Right hindlimb (tissue), 1 donor: ENCODE results near the gene SKI.
"Not testable (repeated sequence)": the region's sequence is repeated elsewhere in the genome, so short reads cannot be mapped to it uniquely, and the experiment has no call there.

ENCODE experiments used
- DNase-seq: peaks from one replicate; pipeline ENCODE4 v3.0.0-alpha.2; 2018

SKI gene

DNA sequence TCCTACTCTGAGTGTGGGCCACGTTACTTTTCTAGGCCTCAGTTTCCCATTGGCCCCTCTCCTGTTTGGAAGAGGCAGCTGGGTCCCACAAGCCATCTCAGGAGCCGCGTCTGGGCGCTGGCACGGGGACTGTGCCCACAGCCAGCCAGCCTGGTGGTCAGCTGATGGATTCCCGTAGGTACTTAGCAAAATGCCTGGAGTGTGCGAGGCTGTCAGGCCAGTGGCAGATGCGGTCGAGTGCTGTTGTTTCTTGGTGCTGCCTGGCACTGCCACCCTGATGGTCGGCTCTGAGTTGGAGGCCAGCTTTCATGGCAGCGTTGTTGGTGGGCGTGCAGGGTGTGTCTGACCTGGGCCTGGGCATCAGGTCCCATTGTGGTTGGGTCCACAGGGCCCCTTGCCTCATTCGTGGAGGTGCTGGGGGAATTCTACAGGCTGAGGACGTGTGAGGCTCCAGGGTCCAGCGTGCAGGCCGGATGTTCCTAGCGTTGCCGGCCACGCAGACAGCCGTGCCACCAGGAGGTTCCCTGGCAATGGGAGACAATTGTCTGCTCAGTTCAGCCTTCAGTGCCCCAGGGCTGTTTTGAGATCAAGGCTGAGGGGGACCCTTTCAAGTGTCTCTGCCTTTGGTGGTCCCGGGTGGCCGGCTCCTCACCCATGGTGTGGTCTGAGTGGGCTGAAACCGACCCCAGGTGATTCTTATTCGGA is 20.9 kb downstream of the SKI start:
- DNase-seq: peak; percentile 15

DNA sequence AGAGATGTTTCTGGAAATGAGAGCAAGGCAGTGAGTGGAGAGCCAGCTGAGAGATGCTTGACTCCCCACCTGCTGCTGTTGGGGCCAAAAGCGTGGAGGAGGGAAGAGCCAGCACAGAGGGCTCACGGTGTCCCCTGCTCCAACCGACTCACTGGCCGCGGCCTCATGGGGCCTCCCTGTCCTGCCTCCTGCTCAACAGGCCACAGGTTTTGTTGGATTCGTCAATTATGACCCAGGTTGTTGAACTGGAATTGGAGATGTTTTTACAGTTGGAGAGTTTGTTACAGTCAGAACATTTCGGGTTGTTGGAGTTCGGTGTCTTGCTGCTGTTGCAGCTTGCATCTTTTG is 21.4 kb downstream of the SKI start:
- DNase-seq: peak; percentile 18

DNA sequence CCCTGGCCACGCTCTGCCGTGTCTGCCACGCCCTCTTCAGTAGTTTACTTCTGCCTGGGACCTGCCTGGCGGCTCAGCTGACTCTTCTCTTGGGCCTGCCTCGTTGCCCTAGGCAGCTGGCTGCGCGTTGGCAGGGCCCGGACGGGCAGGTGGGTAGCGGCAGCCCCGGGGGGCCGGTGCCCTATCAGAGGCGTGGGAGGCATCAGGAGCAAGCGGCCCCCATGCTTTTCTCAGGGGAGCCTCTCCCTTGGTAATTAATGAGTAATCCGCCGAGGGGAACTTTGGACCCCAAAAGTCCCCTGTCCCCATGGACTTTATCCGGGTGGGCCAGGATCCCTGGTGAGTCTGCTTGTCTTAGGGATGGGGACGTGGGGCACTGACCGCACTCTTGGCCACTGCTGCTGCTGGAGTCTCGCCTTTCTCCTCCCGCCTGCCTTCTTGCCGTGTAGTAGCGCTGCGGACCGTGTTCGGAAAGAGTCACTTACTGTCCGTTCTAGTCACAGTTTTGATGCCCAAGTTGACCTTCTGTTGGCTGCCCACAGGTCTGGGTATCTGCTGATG is 22.7 kb downstream of the SKI start:
- DNase-seq: peak; percentile 24

DNA sequence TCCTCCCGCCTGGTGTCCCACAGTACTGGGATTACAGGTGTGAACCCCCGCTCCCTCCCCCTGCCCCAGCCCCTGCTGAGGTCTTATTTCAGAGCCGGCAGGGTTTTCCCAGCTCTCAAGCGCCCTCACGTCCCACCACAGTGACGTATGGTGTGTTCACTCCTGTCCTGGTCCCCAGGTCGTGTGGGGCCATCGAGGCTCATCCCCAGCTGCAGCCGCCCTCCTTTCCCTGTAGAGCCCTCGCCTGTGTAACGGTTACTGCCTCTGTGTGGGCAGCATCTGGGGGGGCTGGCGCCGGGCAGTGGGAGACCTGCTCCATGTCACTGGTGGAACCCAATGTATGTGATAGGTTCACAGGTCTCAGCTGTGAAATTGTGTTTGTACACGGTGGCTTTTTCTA is 23.2 kb downstream of the SKI start:
- DNase-seq: no peak

DNA sequence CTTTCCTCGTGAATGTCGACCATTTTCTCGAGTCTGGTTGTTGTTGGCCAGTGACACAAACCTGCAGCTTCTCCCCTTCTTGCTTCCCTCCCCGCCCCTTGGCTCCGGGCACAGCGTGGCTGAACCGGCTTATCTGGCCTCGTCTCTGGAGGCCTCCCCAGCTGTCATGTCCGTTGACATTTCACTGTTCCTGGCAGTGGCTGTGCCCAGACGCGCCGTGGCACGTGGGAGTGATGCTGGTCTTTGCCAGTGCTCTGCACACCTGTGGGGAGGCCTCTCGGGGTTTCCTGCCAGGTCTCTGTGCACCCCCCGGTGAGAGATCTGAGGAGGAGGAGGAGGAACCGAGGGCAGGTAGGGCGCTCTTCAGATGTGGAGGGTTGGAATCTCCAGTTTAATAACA is 23.7 kb downstream of the SKI start:
- peak; percentile 55 for DNase-seq

DNA sequence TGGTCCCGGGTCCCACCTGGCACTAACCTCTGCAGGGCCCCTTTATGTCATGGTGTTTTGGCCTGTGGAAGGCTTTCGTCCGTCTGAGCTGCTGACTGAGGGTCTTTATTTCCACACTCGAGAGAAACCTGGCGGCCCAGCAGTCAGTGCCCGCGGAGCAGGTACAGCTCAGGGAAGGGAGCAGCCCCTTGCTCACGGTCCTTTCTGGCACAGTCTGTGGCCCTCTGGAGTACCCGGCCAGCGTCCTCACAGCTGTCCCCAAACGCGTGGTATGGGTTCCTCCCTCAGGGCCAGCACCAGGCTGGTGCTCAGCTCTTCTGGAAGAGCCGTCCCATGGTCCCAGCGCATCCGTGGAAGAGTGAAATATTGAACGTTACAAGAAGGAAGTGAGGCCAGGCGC is 24.3 kb downstream of the SKI start:
- no peak for DNase-seq

DNA sequence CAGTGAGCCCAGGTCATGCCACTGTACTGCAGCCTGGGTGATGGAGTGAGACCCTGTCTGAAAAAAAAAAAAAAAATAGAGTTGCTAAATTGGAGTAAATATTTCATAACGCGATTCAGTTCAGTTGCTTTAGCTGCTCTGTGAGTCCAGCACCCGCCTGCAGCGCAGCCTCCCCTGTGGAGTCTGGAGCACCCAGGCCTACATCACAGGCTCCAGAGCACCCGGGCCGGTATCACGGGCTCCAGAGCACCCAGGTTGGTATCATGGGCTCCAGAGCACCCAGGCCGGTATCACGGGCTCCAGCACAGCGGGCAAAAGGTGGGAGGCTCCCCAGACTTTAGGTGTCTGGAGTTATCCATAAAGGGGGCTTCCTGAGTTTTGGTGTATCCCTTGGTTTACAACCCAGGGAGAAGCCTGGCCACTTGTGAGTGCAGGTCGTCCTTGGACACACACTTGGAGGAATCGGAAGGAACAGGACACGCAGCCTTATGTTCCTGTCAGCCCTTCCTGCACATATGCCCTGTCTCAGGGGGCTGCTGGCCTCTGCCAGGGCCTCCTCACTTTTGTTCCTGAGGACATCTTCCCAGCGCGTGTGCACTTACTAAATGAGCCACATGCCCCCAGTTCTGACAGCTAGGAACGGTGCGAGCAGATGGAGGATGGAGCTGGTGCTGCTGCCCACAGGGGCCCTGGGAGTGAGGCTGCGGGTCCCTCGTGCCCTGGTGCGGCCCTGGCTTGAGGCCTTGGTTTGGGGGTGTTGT is 25.1 kb downstream of the SKI start:
- no peak for DNase-seq

DNA sequence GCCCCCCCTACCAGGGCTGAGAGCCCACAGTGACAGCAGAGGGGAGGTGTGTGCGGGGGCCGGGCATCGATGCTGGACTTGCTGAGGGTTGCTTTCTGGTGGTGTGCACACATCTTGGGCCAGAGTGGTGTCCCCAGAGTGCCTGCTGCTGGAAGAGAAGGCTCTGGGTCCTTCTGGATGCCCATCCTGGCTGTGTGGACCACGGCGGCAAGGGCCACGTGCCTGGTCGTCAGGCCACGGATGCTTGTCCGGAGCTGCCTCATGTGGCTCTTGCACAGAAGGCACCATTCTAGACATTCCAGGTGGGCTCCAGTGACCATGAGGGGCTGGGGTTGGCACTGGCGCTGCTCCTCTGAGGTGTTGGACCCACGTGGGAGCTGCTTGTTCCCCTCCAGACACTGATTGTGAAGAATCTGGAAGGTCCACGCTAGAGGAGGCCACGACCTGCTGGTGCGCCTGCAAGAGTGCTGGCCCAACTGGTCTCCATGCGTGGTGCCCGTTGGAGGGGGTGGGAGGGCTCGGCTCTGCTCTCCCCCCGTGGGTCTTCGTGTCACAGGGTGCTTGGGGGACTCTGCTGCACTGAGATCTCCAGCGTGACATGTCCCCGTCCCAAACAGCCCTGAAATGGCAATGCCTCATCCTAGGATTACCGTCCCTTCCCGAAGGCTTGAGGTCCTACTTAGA is 25.8 kb downstream of the SKI start:
- DNase-seq: peak; percentile 23

DNA sequence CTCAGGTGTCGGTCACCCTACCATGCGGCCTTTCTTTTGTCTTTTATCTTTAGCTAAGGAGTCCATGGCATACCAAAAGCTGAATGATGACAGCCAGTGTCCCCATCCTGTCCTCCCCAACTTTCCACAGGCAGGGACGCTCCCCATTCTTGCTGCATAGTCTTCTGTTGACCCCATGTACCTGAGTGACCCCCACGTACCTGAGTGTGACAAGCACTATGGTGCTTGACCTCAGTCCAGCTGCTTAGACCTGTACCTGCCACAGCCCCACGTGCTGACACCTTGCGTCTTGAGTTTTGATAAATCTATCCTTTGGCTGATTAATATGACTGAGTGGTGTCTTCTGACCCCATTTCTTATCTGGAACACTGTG is 26.9 kb downstream of the SKI start:
- DNase-seq: no peak

DNA sequence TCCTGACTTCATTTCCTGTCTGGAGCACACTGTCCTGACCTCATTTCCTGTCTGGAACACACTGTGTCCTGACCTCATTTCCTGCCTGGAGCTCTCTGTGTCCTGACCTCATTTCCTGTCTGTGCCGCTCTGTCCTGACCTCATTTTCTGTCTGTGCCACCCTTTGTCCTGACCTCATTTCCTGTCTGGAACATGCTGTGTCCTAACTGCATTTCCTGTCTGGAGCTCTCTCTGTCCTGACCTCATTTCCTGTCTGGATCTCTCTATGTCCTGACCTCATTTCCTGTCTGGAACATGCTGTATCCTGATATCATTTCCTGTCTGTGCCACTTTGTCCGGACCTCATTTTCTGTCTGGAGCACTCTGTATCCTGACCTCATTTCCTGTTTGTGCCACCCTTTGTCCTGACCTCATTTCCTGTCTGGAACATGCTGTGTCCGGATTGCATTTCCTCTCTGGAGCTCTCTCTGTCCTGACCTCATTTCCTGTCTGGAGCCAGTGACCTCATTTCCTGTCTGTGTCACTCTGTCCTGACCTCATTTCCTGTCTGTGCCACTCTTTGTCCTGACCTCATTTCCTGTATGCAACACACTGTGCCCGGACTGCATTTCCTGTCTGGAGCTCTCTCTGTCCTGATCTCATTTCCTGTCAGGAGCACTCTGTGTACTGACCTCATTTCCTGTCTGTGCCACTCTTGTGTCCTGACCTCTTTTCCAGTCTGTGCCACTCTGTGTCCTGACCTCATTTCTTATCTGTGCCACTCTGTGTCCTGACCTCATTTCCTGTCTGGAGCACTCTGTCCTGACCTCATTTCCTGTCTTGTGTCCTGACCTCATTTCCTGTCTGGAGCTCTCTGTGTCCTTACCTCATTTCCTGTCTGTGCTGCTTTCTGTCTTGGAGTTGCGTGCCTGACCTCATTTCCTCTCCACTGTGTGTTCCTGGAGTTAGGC is 27.6 kb downstream of the SKI start:
- peak; percentile 56 for DNase-seq

DNA sequence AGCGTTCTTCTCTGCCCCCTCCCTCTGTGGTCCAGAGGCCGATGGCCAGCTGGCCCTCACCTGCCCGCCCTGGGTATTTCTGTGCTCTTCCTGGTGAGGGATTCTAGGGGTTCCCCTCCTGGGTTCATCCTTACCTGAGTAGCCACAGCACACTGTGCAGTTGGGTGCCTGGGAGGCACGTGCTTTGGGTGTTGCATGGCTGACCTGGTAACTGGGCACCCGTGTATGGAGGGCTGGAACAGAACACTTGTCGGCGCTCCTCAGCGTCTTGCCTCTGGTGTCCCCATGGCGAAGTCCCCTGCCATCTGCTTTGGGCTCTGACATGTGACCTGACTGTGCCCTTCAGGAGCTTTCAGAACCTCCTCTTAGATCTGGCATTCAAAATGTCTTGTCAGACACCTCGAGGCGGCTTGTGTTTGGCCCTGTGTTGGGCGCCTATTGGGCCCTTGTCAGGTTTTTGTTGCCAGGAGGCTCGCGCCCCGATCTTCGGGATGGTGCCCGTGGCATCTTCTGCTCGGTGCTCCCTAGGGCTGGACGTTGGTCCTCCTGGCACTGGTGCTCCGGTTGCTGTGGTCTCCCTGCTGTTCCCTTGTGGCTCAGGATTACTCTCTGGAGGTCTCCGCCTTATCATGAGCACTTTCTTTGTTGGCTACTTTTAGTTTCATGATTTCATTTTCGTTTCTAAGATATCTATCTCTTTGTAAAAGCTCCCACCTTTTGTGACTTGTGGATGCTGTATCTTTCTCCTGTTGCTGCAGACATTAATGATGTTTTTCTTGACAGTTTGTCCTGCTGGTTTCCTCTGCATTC is 28.5 kb downstream of the SKI start:
- DNase-seq: peak; percentile 25

DNA sequence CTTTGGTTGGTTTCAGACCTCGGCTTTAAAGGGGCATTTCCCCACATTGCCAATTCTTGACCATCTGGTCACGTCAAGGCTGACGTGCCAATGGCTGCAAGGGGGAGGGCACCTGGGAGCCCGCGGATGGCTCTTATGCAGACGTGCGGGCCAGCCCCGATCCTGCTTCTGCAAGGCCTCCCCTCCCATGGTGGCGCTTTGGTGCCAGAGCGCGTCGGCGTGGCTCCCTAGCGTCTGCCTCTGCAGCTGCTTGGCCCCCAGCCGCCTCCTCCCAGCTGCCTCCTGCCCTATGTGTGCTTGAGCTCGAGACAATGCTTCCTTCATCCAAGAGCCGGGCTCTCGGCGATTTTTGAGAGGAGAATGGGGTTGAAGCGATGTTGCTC is 29.1 kb downstream of the SKI start:
- peak; percentile 80 for DNase-seq

DNA sequence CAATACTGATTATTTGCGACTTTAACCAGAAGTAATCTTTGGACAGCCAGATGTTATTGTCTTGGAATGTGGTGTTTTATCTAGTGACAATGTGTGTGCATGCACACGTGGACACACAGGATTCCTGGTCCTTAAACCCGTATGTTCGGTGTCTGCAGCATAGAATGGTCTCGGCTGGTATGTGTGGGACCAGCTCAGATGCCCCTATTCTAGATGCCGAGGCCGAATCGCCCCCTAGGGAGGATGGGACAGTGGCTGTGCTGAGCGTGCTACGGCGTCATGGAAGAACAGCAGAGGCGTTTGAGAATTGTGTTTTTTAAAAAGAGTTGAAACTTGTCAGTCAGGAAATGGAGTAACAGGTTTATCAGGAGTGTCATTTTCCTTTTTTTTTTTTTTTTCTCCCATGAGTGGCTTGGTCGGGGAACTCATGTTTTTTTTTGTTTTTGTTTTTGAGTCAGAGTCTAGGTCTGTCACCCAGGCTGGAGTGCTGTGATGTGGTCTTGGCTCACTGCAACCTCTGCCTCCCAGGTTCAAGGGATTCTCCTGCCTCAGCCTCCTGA is 30.1 kb downstream of the SKI start:
- DNase-seq: no peak

DNA sequence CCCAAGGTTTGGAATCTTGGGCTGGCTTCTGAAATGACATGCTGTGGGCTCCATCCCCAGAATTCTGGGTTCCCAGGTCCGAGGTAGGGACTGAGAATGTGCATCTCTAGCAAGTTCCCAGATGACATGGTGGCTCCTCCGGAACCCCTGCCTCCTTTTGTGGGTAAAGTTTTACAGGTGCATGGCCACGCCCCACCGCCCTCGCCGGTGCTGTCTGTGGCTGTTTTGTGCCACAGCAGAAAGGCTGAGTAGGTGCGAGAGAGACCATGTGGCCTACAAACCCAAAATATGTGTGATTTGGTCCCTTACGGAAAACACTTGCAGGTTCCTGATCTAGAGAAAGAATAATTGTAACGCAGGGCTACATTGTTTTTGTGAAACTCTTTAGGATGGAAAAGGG is 30.9 kb downstream of the SKI start:
- no peak for DNase-seq

DNA sequence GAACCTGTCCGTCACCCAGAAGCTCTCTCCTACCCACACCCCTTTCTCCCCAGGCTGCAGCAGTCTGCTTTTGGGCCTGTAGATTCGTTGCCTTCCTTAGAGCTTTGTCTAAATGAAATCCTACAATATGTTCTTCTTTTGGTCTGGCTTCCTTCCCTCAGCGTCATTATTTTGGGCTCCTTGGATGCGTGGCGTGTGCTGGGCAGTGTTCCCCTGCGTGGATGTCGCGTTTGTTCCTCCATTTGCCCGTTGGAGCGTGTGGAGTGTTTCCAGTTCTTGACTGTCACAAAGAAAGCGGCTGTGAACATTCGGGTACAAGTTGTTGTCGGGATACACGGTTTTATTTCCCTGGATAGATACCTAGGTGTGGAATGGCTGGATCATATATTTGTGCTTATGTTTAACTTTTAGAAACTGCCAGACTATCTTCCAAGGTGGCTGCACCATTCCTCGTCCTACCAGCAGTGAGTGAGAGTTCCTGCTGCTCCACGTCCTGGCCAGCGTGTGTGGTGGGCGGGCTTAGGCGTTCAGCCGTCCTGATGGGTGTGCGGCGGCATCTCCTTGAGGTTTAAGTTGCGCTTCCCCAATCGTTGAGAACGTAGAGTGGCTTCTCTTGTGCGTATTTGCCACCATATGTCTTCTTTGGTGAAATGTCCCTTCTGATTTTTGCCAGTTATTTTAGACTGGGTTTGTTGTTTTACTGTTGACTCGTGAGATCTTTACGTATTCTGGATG is 31.7 kb downstream of the SKI start:
- no peak for DNase-seq

DNA sequence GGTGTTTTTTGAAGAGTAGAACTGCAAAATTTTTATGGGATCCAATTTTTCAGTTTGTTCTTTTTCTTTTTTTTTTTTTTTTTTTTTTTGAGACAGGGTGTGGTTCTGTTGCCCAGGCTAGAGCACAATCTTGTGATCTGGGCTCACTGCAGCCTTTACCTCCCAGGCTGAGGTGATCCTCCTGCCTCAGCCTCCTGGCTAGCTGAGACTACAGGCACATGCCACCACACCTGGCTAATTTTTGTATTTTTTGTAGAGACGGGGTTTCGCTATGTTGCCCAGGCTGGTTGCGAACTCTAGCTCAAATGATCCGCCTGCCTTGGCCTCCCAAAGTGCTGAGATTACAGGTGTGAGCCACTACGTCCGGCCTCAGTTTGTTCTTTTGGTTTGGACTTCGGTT is 32.4 kb downstream of the SKI start:
- not testable (repeated sequence) for DNase-seq

DNA sequence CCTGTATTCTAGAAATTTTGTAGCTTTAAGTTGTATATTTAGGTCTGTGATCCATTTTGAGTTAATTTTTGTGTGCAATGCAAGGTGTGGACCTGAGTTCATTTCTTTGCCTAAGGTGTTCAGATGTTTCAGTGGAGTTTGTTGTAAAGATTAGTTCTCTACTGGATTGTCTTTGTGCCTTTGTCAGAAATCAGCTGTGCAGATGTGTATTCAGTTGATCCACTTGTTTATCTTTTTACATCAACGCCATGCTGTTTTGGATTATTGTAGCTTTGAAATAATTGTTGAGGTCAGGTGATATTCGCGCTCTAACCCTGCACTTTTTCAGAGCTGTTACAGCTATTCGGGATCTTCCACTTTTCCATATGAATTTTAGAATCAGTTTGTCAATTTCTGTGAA is 32.8 kb downstream of the SKI start:
- no peak for DNase-seq

DNA sequence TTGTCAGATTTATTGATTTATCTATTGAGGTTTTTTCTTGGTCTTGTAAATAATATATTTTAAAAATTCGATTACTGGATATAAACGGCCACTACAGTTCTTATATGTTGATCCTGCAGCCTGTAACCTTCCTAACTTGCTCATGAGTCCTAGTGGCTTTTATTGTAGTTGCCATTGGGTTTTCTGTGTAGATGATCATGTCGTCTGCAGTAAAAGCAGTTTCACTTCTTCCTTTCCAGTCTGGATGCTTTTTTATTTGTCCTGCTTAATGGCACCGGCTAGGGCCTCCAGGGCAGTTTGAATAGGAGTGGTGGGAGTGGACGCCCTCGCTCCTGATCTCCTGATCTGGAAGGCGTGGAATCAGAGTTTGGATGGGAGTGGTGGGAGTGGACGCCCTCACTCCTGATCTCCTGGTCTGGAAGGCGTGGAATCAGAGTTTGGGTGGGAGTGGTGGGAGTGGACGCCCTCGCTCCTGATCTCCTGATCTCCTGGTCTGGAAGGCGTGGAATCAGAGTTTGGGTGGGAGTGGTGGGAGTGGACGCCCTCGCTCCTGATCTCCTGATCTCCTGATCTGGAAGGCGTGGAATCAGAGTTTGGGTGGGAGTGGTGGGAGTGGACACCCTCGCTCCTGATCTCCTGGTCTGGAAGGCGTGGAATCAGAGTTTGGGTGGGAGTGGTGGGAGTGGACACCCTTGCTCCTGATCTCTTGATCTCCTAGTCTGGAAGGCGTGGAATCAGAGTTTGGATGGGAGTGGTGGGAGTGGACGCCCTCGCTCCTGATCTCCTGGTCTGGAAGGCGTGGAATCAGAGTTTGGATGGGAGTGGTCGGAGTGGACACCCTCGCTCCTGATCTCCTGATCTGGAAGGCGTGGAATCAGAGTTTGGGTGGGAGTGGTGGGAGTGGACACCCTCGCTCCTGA is 33.6 kb downstream of the SKI start:
- not testable (repeated sequence) for DNase-seq

DNA sequence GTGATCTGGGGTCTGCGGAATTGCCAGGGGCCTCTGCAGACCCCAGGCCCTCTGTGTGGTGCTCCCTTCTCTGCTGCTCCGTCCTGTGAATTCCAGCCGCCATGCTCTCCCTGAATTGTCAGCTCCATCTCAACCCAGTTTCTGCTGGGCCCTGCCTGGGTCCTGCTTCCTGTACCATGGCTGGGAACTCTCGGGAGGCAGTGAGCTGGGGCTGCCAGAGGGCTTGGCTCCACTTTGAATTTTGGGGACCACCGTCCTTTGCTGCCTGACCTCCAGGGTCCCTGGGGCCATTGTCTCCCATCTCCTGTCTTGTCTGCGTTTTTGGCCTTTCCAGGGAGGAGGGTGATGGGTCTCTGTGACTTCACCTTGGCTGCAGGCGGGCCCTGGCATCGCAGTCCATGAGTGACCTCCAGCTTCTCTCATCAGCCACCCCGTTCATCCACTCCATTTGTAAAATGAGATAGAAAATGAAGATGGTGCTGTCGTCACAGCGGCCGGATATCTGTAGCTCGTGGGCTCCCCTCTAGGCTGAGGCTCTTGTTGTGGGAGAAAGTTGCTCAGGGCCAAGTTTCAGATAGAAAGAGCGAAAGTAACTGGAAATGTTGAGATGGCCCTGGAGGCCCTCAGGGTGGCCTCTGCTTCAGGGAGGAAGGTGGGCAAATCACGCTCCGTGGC is 38.3 kb downstream of the SKI start:
- DNase-seq: peak; percentile 25
